ENCODE data around the gene TMEM175.

The TMEM175 gene

GRCh38 chr4:896216-896615 is 36.0 kb upstream of the TMEM175 start:
- ChIA-PET POLR2A (no interaction called here), CTCF (interaction anchor here (1.6 kb wide), 1 partner anchor 154 kb away, joined by 4 read pairs; no protein-coding TSS in a partner anchor)
- no peak for TF ChIP-seq CTCF (IDR thresholded peaks at IDR 0.05; ENCODE audit: insufficient read depth, low read length, missing control alignments)
- DNase-seq (ENCODE audit: low read depth, low spot score): no peak
- H3K4me3 ChIP-seq (ENCODE audit: low read depth, low read length): no peak overlapping the region

GRCh38 chr4:896630-897029 is 35.6 kb upstream of the TMEM175 start:
- ChIA-PET POLR2A (no interaction called here), CTCF (interaction anchor here (1.0 to 1.6 kb wide), 2 partner anchors 13 to 154 kb away, joined by 3 to 4 read pairs; no protein-coding TSS in a partner anchor)
- no peak for TF ChIP-seq CTCF (IDR thresholded peaks at IDR 0.05; ENCODE audit: insufficient read depth, low read length, missing control alignments)
- no peak for DNase-seq (ENCODE audit: low read depth, low spot score)
- no peak overlapping the region for H3K4me3 ChIP-seq (ENCODE audit: low read depth, low read length)

- no peak for TF ChIP-seq CTCF (IDR thresholded peaks at IDR 0.05; ENCODE audit: insufficient read depth, low read length, missing control alignments)
- ChIA-PET POLR2A (interaction anchor here (0.5 to 1.1 kb wide), 2 partner anchors 10 to 114 kb away, joined by 3 to 7 read pairs; no protein-coding TSS in a partner anchor), CTCF (interaction anchor here (1.6 kb wide), 1 partner anchor 156 kb away, joined by 4 read pairs; no protein-coding TSS in a partner anchor)
- H3K4me3 ChIP-seq (ENCODE audit: low read depth, low read length): no peak overlapping the region
- no peak for DNase-seq (ENCODE audit: low read depth, low spot score)
Measured at GRCh38 chr4:898123-898522, 34.1 kb upstream of the TMEM175 start.

GRCh38 chr4:898869-899555 is 33.2 kb upstream of the TMEM175 start:
- H3K4me3 ChIP-seq (ENCODE audit: low read depth, low read length): no peak overlapping the region
- ChIA-PET POLR2A (interaction anchor here (0.5 kb wide), 1 partner anchor 115 kb away, joined by 7 read pairs; no protein-coding TSS in a partner anchor), CTCF (no interaction called here)
- no peak for TF ChIP-seq CTCF (IDR thresholded peaks at IDR 0.05; ENCODE audit: insufficient read depth, low read length, missing control alignments)
- DNase-seq (ENCODE audit: low read depth, low spot score): no peak

- no peak overlapping the region for H3K4me3 ChIP-seq (ENCODE audit: low read depth, low read length)
- ChIA-PET POLR2A (no interaction called here), CTCF (no interaction called here)
- TF ChIP-seq CTCF (IDR thresholded peaks at IDR 0.05; ENCODE audit: insufficient read depth, low read length, missing control alignments): no peak
- DNase-seq (ENCODE audit: low read depth, low spot score): no peak
Measured at GRCh38 chr4:899556-899906, 32.7 kb upstream of the TMEM175 start.

GRCh38 chr4:900073-900472 is 32.2 kb upstream of the TMEM175 start:
- POLR2A ChIA-PET: no interaction called here
- DNase-seq (ENCODE audit: low read depth, low spot score): no peak
- TF ChIP-seq CTCF (IDR thresholded peaks at IDR 0.05; ENCODE audit: insufficient read depth, low read length, missing control alignments): no peak
- CTCF ChIA-PET: no interaction called here
- no peak overlapping the region for H3K4me3 ChIP-seq (ENCODE audit: low read depth, low read length)
